Stimulated activated CD4-positive, alpha-beta T cell treated with anti-CD3 and anti-CD28 coated beads, Interleukin-4, amount 100 ng/mL, for 48 hours (primary cell): Measurements from ENCODE around the gene MAN2A2.
"Not testable (repeated sequence)": the region's sequence is repeated elsewhere in the genome, so short reads cannot be mapped to it uniquely, and the experiment has no call there.

Source experiments
- DNase-seq, 2 donors: peaks; one replicate each; pipeline ENCODE4 v3.0.0-alpha.2; 2020; ENCODE audit warnings: low read depth in 2 of 2

Gene MAN2A2

DNA sequence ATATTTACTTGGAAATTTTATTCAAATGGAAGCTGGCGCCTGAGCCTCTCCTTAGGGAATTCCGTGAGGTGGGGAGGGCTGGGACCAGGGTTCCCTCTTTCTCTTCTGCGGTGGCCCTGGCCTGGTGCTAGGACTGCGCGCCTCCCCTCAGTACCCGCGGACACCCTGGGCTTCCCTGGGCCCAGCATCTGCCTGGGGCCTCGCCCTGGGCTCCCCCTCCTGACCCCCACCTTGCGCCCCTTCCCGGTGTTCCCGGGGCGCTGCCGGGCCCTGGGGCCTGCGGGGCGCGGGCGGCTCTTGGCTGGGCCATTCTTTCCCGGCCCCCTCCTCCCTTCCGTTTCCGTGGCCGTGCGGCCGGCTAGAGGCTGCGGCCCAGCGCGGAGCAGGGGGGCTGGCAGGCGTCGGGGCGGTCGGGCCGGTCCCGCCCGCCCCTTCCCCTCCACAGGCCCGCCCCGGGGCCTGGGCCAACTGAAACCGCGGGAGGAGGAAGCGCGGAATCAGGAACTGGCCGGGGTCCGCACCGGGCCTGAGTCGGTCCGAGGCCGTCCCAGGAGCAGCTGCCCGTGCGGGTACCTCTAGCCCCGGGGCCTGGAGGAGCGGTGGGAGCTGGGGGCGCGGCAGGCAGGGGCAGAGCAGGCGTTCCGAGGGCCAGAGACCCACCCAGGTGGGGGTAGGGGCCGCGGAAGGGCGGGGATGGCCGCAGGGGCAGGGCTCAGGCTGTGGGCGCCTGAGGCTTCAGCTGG is 19.0 kb upstream of the MAN2A2 start, which contains the start of gene FES:
FES (plus strand) TSS at position 529 of the 743 bp plus-strand sequence. CDS start 542 bp downstream, outside the sequence.
- DNase-seq = no peak

DNA sequence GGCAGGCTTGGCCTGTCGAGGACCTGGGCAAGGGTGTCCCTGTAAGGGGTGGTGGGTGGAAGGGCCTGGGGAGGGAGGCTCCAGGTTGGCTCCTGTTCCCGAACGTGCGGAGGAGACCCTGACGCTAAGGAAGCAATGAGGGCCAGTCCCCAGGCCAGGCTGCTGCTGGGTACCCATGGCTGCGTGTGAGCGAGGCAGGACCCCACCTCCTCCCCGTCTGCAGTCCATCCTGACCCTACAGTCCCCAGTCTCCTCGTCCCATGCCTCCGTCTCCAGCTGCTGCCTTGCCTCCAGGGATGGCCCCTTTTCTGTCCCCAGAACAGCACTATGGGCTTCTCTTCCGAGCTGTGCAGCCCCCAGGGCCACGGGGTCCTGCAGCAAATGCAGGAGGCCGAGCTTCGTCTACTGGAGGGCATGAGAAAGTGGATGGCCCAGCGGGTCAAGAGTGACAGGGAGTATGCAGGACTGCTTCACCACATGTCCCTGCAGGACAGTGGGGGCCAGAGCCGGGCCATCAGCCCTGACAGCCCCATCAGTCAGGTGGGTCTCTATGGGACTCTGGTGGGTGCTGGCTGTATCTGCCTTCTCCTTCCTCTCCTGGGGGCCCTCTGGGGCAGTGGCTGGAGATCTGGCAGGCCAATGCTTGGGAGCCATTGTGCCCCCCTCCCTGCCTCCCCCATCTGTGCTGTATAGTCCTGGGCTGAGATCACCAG is 18.2 kb upstream of the MAN2A2 start:
- DNase-seq = no peak

DNA sequence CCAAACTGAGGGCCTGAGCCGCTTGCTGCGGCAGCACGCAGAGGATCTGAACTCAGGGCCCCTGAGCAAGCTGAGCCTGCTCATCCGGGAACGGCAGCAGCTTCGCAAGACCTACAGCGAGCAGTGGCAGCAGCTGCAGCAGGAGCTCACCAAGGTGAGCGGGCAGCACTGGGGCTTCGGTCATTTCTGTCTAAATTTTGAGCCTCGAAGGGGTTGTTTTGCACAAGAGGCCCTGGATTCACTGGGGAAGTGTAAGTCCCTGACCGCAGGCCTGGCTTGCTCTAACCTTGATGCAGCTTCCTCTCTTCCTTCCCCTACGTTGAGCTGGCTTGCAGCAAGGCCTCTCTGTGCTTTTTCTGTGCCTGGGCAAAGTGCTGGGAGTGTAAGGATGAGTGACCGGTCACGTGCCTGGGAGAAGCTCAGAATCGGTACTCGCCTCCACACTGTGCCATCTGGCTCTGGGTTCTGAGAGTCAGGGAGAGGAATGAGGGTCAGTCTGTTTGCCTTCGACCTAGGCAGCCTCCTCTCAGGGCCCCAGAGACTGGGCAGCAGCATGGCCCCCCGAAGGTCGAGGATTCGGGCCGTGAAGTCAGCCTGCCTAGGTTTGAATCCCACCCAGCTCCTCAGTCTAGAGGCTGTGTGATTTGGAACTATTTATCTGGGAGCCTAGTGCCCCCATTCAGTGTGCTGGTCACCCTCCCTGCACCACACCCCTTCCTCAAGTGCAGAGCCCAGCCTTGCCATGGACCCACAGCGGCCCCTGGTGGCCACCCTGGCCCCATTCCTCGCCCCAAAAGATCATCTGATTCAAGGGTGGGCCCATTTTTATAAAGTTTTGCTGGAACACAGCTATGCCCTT is 17.4 kb upstream of the MAN2A2 start:
- peak; percentile 75 to 83 for DNase-seq

DNA sequence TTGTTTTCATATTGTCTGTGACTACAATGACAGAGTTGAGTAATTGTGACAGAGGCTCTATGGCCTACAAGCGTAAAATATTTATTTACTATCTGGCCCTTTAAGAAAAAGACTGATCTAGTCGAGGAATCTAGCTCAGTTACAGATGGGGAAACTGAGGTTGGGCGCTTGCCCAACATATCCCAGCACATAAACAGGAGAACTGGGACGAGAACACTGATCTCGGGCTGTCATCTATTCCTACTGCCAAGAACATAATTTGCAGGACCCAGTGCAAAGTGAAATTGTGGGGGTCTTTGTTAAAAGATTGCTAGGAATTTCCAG is 16.8 kb upstream of the MAN2A2 start:
- no peak for DNase-seq

DNA sequence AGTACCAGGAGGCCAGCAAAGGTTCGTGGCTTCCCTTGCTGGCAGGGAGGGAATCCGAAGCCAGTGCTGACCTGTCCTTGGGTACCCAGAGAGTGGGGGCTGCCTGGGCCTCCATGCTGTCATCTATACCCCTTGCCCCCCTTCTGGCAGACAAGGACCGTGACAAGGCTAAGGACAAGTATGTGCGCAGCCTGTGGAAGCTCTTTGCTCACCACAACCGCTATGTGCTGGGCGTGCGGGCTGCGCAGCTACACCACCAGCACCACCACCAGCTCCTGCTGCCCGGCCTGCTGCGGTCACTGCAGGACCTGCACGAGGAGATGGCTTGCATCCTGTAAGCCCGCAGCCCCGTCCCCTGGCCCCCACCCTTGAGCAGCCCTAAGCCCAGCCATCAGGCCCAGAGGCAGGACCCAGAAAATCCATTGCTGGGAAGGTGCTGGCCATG is 16.0 kb upstream of the MAN2A2 start:
- no peak for DNase-seq

DNA sequence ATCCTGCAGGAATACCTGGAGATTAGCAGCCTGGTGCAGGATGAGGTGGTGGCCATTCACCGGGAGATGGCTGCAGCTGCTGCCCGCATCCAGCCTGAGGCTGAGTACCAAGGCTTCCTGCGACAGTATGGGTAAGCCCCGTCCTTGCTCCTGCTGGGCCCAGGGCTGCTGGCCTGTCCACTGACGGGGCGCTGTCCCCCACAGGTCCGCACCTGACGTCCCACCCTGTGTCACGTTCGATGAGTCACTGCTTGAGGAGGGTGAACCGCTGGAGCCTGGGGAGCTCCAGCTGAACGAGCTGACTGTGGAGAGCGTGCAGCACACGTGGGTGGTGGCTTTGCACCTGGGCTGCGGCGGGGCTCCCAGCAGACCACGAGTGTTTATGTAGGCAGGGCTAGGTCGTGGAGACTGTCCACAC is 13.8 kb upstream of the MAN2A2 start:
- no peak for DNase-seq

DNA sequence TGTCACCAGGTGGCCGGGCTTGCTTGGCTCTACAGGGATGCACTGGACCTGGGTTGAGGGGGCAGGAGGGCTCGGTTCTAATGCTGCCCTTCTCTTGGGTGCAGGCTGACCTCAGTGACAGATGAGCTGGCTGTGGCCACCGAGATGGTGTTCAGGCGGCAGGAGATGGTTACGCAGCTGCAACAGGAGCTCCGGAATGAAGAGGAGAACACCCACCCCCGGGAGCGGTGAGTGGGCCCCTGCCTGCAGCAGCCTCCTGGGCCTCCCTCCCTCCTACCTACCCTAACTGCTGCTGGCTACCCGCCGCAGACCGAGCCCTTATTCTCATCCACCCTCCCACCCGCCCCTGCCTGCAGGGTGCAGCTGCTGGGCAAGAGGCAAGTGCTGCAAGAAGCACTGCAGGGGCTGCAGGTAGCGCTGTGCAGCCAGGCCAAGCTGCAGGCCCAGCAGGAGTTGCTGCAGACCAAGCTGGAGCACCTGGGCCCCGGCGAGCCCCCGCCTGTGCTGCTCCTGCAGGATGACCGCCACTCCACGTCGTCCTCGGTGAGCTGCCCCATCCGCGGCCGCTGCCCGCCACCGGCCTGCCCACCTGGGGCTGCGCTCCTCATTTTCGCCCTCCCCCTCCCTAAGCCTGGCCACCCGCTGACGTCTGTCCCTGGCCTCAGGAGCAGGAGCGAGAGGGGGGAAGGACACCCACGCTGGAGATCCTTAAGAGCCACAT is 13.2 kb upstream of the MAN2A2 start:
- DNase-seq = no peak

DNA sequence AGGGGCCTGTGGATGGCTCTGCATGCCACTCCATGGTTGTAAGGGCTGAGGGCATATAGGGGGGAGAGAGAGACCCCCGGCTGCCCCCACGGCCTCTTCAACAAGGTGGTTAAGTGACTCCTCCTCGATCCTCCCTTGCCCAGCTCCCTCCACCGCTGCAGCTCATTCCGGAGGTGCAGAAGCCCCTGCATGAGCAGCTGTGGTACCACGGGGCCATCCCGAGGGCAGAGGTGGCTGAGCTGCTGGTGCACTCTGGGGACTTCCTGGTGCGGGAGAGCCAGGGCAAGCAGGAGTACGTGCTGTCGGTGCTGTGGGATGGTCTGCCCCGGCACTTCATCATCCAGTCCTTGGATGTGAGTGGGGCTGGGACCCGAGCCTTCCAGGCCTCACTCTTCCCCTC is 12.3 kb upstream of the MAN2A2 start:
- DNase-seq = no peak

DNA sequence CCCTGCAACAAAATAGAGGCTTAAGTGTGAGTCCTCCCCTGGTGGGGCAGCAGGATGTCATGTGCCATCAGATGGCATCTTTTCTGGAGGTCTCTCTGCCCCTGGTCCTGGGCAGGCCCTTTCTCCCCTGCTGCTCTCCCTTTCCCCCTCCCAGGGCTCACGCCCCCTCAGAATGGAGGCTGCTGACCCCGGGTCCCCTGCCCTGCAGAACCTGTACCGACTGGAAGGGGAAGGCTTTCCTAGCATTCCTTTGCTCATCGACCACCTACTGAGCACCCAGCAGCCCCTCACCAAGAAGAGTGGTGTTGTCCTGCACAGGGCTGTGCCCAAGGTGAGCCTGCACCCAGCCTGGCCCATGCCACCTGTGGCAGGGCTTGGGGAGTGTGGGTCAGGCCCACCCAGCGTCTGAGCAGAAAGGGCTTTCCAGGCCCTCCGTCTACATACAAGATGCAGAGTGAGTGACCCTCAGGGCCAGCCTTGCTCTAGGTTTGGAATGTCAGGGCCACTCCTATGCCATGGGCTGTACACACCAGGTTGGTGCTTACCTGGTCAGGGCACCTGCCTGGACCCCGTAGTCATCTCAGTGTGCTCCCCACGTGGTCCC is 11.7 kb upstream of the MAN2A2 start:
- DNase-seq = no peak

DNA sequence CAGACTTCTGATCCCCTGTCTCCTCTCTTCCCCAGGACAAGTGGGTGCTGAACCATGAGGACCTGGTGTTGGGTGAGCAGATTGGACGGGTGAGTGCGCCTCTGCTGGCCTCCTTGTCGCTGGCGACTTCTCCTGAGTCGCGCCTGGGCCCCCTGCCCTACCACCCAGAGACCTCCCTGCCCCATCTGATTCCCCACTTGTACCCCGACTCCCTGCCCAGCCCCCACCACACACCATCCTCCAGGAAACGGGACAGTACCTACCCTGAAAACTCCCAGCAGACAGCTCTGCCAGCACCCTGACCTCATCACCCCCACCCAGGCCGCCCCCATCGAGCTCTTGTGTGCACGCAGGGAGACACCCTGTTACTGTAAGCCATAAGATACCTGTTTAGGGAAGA is 11.1 kb upstream of the MAN2A2 start:
- DNase-seq = no peak

DNA sequence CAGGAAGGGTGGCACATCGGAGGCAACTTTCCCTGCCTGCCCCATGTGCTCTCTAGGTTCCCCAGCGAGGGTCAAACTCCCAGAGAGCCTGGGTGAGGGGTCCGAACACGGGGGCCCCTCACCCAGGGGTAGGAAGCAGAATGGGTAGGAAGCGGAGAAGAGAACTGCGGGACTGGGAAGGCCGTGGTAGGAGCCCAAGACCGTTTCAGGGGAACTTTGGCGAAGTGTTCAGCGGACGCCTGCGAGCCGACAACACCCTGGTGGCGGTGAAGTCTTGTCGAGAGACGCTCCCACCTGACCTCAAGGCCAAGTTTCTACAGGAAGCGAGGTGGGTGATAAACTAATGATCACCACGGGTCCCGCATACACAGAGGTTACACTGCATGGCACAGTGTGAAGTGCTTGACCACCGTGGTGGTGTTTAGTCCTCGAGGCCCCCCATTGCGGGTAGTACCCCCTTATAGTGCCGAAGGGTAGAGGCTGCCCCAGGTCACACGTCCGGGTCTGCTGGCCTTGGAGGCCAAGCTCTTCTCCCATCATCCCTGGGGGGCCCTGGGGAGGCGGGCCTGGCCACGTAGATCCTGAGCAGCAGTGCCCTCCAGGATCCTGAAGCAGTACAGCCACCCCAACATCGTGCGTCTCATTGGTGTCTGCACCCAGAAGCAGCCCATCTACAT is 10.5 kb upstream of the MAN2A2 start:
- DNase-seq = no peak

DNA sequence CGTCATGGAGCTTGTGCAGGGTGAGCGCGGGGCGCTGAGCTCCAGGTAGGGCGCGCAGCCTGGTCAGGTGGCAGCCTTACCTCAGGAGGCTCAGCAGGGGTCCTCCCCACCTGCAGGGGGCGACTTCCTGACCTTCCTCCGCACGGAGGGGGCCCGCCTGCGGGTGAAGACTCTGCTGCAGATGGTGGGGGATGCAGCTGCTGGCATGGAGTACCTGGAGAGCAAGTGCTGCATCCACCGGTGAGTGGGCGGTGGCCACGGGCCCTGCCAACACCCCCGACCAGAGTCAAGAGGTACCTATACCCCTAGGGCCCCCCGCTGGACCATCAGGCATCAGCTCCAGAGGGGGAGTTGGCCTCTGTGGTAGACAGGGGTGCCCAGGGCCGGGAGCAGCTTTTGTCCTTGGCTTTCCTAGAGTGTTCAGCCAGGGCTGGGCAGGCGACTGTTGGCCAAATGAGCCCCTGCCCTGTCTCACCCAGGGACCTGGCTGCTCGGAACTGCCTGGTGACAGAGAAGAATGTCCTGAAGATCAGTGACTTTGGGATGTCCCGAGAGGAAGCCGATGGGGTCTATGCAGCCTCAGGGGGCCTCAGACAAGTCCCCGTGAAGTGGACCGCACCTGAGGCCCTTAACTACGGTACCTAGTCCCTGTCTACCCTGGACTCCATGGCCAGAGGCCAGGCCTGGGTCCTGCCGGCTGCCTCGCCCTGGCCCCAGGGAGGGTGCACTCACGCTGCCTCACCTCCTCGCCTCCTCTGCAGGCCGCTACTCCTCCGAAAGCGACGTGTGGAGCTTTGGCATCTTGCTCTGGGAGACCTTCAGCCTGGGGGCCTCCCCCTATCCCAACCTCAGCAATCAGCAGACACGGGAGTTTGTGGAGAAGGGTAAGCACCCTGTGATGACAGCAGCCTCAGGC is 9.7 kb upstream of the MAN2A2 start:
- DNase-seq = no peak

DNA sequence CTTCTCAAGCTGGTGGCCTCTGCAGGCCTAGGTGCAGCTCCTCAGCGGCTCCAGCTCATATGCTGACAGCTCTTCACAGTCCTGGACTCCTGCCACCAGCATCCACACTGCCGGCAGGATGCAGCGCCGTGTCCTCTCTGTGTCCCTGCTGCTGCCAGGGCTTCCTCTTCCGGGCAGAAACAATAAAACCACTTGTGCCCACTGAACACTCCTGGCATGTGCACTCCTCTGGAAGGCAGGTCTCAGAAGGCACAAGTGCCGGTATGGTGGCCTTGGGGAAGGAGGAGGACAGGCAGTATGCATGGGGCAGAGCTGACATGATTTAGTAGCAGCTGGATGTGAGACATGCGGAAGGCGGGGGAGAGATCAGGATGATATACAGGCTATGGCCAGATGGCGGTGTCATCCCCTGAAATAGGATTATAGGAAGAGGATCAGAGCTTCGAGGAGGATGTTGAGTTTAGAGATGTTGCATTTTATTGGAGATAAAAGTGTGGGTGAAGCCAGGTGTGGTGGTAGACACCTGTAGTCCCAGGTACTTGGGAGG is 7.5 kb upstream of the MAN2A2 start:
- DNase-seq = no peak

DNA sequence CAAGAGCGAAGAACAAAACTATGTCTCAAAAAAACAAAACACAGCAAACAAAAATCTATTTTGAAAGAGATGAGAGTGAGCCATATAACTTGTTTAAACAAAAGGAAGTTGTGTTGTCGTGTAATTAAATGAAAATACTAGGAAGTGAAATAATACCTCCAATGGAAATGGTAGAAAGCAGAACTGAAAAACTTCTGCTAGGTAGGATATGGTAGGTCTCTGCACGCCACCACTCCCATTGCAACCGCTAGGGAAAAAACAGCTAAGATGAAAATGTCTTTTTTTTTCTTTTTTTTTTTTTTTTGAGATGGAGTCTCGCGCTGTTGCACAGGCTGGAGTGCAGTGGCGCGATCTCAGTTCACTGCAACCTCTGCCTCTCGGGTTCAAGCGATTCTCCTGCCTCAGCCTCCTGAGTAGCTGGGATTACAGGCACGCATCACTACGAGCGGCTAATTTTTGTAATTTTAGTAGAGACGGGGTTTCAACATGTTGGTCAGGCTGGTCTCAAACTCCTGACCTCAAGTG is 5.9 kb upstream of the MAN2A2 start:
- DNase-seq = not testable (repeated sequence)

DNA sequence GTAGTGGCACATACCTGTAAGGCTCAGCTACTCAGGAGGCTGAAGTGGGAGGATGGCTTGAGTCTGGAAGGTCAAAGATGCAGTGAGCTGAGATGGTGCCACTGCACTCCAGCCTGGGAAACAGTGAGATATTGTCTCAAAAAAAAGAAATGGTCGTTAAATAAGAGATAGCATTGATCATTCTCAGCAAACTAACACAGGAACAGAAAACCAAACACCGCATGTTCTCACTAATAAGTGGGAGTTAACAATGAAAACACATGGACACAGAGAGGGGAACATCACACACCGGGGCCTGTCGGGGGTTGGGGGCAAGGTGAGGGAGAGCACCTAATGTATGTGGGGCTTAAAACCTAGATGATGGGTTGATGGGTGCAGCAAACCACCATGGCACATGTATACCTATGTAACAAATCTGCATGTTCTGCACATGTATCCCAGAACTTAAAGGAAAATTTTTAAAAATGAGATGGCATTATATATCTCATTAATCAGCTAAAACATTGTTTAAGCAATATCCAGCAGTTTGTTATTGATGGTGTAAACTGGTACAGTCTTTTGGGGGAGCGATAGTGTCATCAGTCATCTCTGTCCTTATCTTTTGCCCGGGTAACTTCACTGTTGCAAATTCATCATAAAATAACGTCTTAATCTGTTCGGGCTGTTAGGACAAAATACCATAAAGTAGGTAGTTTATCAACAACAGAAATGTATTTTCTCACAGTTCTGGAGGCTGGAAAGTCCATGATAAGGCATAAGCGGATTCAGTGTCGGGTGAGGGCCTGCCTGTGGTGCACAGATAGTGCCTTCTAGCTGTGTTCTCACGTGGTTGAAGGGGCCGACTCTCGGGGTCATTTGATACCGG is 1.7 kb upstream of the MAN2A2 start:
- DNase-seq = no peak

DNA sequence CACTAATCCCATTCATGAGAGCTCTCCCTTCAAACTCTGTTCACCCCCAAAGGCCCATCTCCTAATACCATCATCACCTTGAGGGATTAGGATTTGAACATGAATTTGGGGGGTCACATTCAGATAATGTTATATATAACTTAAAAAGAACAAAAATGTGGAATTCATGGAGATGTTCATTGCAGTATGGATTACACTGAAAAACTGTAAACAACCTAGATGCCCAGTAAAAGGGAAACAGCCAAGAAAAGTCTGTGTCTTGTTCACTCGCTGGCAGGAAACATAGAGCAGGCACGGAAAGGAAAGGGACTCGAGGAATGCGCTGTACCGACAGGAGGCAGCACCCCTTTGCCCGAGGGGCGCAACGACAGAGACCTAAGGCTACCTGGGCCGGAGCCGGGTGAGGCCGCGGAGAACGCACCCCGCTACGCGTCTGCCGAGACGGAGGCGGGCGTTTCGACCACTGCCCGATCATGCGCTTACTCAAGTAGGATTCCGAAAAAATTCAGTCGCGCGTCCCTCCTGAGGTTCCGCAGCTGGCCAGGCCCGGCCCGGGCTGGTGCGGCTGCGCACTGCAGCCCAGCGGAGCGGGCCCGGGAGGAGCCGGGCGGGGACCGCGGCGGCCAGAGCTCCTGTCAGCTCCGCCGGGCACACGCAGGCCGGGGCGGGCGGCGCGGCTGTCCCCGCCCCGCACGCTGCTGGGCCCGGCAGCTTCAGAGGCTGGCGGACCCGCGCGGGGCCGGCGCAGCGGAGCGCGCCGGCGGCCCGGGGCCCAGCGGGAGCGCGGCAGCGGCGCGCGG is 862 bp upstream of the MAN2A2 start:
- DNase-seq = peak; percentile 57 to 63
